HG03025 (cell line): Measurements from ENCODE around the gene OBP2B.
"Not testable (repeated sequence)": the region's sequence is repeated elsewhere in the genome, so short reads cannot be mapped to it uniquely, and the experiment has no call there.

Source experiments
- ATAC-seq: cut with Tn5 transposase; IDR thresholded peaks from one replicate; pipeline ENCODE4 v1.9.1; 2021; ENCODE audit warnings: mild to moderate bottlenecking, moderate library complexity; ENCODE audit not compliant: unreplicated experiment, low FRiP score

Gene OBP2B

DNA sequence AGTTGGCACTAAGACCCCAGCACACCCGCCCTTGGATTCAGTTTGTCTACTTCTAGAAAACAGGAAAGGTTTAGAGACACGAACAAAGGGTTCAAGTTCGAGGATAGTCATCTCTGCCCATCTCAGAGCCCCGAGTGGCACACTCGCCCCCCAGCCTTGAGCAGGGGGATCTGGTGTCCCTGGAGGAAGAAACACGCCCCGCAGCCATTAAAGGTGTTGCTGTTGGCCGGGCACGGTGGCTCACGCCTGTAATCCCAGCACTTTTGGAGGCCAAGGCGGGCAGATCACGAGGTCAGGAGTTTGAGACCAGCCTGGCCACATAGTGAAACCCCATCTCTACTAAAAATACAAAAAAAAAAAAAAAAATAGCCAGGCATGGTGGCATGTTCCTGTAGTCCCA, 39.4 kb downstream of the OBP2B start:
- ATAC-seq: not testable (repeated sequence)

DNA sequence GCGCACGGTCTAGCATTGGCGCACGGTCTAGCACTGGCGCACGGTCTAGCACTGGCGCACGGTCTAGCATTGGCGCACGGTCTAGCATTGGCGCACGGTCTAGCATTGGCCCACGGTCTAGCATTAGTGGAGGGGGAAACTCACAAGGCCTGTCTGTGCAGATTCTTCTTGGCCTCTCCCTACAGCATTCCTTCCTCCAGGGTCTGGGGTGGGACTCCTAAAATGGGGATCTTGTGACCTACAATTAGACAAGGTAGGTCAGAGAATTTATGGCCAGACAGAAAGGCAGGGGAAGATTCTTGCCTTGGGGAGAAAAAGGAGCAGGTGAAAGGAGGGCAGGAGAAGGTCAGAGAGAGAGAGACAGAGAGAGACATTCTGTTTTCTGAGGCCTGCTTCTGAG, 39.9 kb downstream of the OBP2B start:
- ATAC-seq: no peak

- ATAC-seq: no peak
Observed at GRCh38 chr9:133168432-133168831, 40.6 kb downstream of the OBP2B start.

GRCh38 chr9:133167769-133168168, 41.3 kb downstream of the OBP2B start:
- ATAC-seq: no peak

GRCh38 chr9:133167096-133167730, 41.8 kb downstream of the OBP2B start:
- no peak for ATAC-seq

- ATAC-seq: no peak
Observed at GRCh38 chr9:133166392-133166791, 42.7 kb downstream of the OBP2B start.

GRCh38 chr9:133165452-133165730, 43.7 kb downstream of the OBP2B start:
- no peak for ATAC-seq

GRCh38 chr9:133164191-133164590, 44.9 kb downstream of the OBP2B start:
- ATAC-seq: no peak

- ATAC-seq: no peak
Observed at GRCh38 chr9:133163504-133164172, 45.4 kb downstream of the OBP2B start, which contains the start of gene GBGT1. GBGT1 (minus strand) TSS chr9:133163914; CDS start chr9:133162412, 1,502 bp downstream.

DNA sequence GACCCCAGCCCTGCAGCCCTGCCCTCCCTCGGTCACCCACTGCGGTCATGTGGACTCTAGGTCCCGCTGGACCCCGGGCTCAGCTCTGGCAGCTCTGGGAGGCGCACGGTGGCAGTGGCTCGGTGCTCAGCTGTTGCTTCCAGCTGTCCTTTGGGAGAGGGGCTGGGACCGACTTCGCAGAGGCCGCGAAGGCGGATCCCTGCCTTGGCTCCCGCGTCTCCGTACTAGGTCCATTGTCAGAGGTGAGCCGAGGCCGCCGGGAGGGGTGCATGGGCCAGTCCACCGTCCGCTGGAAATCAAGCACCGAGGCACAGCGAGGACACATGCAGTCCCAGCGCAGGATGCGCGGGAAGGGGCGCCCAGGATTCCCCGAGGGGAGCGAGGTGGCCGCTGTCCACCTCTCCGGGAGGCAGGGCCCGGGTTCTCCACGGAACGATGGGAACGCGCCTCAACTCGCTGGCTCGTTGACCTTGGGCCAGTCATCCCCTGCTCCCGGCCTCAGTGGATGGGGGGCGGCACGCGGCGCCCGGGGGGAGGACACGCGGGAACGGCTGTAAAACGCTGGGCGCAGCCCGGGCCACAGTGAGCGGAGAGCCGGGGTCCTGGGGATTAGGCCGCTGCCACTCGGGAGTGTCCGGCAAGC, 46.1 kb downstream of the OBP2B start:
- ATAC-seq: no peak

DNA sequence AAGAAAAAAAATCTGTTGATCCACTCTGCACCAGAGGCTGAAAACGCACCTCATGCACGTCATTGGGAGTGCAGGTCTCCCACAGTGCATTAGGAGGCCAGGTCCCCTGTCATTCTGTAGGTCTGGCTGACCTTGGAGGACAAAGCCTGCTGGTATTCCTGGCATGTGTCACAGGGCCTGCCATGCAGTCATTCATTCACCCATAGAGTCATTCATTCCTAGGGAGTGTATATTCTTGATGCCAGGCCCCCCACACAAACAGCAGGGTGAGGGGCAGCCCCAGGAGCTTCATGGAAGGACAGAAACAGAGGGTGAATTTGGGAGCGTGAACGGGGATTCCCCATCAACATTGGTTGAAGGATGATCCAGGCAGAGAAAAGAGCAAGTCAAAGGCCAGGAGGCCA, 47.5 kb downstream of the OBP2B start:
- ATAC-seq: no peak

DNA sequence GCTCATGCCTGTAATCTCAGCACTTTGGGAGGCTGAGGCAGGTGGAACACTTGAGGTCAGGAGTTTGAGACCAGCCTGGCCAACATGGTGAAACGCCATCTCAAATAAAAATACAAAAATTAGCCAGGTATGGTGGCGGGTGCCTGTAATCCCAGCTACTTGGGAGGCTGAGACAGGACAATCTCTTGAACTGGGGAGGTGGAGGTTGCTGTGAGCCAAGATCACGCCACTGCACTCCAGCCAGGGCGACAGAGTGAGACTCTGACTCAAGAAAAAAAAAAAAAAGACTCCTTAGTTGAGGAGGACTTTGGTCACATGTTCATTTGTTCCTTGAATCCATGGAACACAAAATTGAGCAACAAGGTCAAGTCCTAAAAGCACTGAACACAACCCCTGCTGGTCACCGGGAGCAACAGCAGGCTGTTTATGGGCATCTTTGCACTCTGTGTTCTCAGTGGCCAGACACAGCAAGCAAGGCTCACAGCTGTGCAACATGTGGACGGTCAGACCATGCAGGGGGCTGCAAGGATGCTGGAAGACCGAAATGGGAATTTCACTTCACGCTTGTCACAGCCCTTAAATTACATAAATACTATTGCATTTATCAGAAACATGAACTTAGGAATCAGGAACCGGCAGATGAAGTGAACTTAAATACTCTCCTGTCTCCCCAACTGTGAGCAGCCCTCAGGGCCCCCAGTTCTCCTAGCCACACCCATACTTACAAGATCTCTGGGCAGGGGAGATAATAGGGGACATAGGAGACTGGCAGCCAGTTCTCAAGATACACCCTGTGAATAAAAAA, 48.1 kb downstream of the OBP2B start:
- no peak for ATAC-seq

- ATAC-seq: no peak
Observed at GRCh38 chr9:133158695-133159094, 50.4 kb downstream of the OBP2B start.
